Stomach (tissue), 9 donors: ENCODE measurements around the gene TBC1D2. TPM values are rescaled to one million over a fixed set of nuclear protein-coding genes. Genes with fewer than 3 reads are reported as not detected.

Source experiments
- DNase-seq, 2 donors: peaks; one replicate each; pipeline versions ENCODE4 v3.0.0 to v3.0.0-alpha.2; 2013 to 2019
- H3K27ac ChIP-seq, 5 donors: fragments of 200-600 bp in 4 of 5; sonication (generic) in 4 of 5; one replicate each; pipeline ENCODE4 v1.5.1; 2013 to 2019; ENCODE audit warnings: mild to moderate bottlenecking in 1 of 5, moderate library complexity in 1 of 5
- H3K27me3 ChIP-seq, 3 donors: fragments of 200-600 bp; sonication (generic); one replicate each; pipeline ENCODE4 v1.5.1; 2017 to 2019; ENCODE audit warnings: mixed run types in 1 of 3
- H3K36me3 ChIP-seq, 4 donors: fragments of 200-600 bp; sonication (generic); 1 replicate in 3 of 4; 2 replicates in 1 of 4; pipeline ENCODE4 v1.5.1; 2016 to 2019
- H3K4me1 ChIP-seq, 4 donors: fragments of 200-600 bp; sonication (generic); one replicate each; pipeline ENCODE4 v1.5.1; 2016 to 2019
- H3K4me3 ChIP-seq, 4 donors: fragments of 200-600 bp; sonication (generic) in 3 of 4; one replicate each; pipeline ENCODE4 v1.5.1; 2016 to 2019; ENCODE audit warnings: mild to moderate bottlenecking in 1 of 4
- H3K9me3 ChIP-seq, 4 donors: fragments of 200-600 bp; sonication (generic); one replicate each; pipeline ENCODE4 v1.5.1; 2016 to 2019
- EP300 ChIP-seq: sonication (generic); formaldehyde crosslinking; IDR thresholded peaks from one replicate; pipeline ENCODE4 v1.6.1; 2017; ENCODE audit warnings: antibody characterized with exemption
- POLR2A ChIP-seq, 4 donors: fragments of 450-650 bp; IDR thresholded peaks; one replicate each; pipeline ENCODE4 v1.6.1; 2016; ENCODE audit warnings: antibody characterized with exemption in 4 of 4, control low read depth in 2 of 4, mild to moderate bottlenecking in 1 of 4, moderate library complexity in 1 of 4
- POLR2AphosphoS5 ChIP-seq, 3 donors: sonication (generic); formaldehyde crosslinking; IDR thresholded peaks; one replicate each; pipeline ENCODE4 v1.6.1; 2016; ENCODE audit warnings: antibody characterized with exemption in 3 of 3
- WGBS, 5 donors: extraction: QIAGEN DNeasy Blood & Tissue Kit in 3 of 5; methylation state at CpG; one replicate each; pipeline versions ENCODE4 v1.1.5 to v1.1.7; 2013 to 2018; 5-methylcytosine and 5-hydroxymethylcytosine counted together
- intact Hi-C: fragments of 100-400 bp; cut with DNase I; formaldehyde crosslinking; loops from one replicate; pipeline ENCODE4 v1.15.1; 2023; ENCODE audit warnings: low total_unique reads
- polyA plus RNA-seq, 3 donors: library from polyadenylated mRNA; stranded (reverse); fragments of 200-250 nt; gene quantifications; one replicate each; pipeline ENCODE4 v1.2.3, GENCODE V29; 2013
- total RNA-seq, 5 donors: library from RNA; depleted of rRNA; stranded (reverse); fragments of >200 nt; gene quantifications; one replicate each; pipeline versions ENCODE4 v1.1.0 to v1.2.3, GENCODE V29; 2014 to 2016
- TF ChIP-seq, protein P1 (sequence below), 7 experiments: fragments of 450-650 bp in 4 of 7; fragments of 200-600 bp in 3 of 7; sonication (generic) in 3 of 7; IDR thresholded peaks; one replicate each; pipeline ENCODE4 v1.5.1; 2016 to 2019; ENCODE audit warnings: antibody characterized with exemption in 7 of 7, control low read depth in 2 of 7, mild to moderate bottlenecking in 1 of 7
- donor health status: healthy with polysubstance abuse.
- donor health status: Bipolar disorder and iron deficiency.
- donor health status: healthy.

Gene TBC1D2
- total and polyA plus RNA-seq, 8 donors = 2.9 to 36.4 (median 15.9) TPM

DNA sequence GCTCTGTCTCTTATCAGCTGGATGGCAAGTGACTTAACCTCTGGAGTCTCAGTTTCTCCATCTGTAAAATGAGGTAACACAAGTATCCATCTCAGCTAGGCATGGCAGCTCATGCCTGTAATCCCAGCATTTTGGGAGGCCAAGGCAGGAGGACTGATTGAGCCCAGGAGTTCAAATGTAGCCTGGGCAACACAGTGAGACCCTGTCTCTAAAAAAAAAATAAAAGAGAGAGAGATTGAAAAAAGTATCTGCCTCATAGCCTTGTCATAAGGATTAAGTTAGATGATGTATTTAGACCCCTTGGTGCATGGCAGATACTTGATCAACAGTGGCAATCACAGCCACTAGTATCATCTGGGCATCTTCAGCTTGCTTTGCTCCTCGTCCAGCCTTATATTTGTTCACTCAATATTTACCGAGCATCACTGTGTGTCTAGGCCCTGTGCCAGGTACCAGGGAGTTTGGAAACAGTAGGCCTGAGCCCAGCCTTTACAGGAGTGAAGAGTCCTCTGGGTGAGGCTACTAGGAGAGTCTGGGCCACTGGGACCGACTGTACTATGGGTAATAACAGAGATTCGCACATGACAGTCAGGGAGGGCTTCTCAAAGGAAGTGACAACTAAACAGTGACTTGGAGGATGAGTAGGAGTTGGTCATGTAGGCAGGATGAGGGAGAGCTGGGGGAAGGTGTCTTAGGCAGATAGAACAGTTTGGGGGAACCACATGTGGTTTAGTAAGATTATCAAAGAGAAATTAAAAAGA, 97.2 kb downstream of the TBC1D2 start:
- TF ChIP-seq POLR2AphosphoS5 (IDR thresholded peaks at IDR 0.05) (peak in 1 of 3 donors; percentile 28), EP300 (no peak), POLR2A (IDR thresholded peaks at IDR 0.05) (no peak)
- TF ChIP-seq, protein P1, sequence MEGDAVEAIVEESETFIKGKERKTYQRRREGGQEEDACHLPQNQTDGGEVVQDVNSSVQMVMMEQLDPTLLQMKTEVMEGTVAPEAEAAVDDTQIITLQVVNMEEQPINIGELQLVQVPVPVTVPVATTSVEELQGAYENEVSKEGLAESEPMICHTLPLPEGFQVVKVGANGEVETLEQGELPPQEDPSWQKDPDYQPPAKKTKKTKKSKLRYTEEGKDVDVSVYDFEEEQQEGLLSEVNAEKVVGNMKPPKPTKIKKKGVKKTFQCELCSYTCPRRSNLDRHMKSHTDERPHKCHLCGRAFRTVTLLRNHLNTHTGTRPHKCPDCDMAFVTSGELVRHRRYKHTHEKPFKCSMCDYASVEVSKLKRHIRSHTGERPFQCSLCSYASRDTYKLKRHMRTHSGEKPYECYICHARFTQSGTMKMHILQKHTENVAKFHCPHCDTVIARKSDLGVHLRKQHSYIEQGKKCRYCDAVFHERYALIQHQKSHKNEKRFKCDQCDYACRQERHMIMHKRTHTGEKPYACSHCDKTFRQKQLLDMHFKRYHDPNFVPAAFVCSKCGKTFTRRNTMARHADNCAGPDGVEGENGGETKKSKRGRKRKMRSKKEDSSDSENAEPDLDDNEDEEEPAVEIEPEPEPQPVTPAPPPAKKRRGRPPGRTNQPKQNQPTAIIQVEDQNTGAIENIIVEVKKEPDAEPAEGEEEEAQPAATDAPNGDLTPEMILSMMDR (IDR thresholded peaks at IDR 0.05) = no peak
- Histone ChIP-seq H3K27ac (no peak overlapping the region), H3K9me3 (no peaks in the 10 kb centered on the region), H3K4me1 (peaks cover 0 to 14% (median 6%) of the 10 kb centered on the region in 4 donors), H3K4me3 (no peak overlapping the region), H3K27me3 (no peaks in the 10 kb centered on the region), H3K36me3 (peaks cover 0 to 10% (median 0%) of the 10 kb centered on the region in 4 donors)
- DNase-seq = peak in 1 of 2 donors; percentile 83
- intact Hi-C loops = no loop called here
- 28 to 55% (median 40%) methylated on average over 4 of the region's 4 CpGs for WGBS, 5 donors

DNA sequence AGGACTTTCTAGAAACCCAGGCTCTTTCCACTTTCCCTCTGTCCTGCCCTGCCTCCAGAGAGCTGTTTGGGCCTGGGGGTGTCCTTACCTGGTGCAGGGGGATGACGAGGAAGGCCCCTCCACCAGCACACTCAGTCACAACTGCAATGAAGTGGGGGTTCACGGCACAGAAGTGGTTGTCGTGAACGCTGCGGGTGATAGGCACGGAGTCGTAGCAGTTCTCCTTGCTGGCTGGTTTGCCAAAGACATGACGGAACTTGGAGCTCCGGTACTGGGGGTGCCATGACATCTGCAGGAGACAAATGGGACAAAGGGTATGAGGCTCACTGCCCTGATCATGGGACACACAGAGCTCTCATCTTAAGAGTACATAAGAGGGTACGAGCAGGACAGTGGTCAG, 98.1 kb downstream of the TBC1D2 start:
- H3K4me1 ChIP-seq = peaks cover 0 to 14% (median 3%) of the 10 kb centered on the region in 4 donors
- intact Hi-C loops = no loop called here
- no peak for DNase-seq
- TF ChIP-seq, protein P1 (IDR thresholded peaks at IDR 0.05) = no peak
- TF ChIP-seq POLR2A (IDR thresholded peaks at IDR 0.05) = no peak
- no peak for TF ChIP-seq EP300
- TF ChIP-seq POLR2AphosphoS5 (IDR thresholded peaks at IDR 0.05) = no peak
- no peak overlapping the region for H3K4me3 ChIP-seq
- H3K36me3 ChIP-seq = peaks cover 0 to 10% (median 0%) of the 10 kb centered on the region in 4 donors
- no peak overlapping the region for H3K27ac ChIP-seq
- no peaks in the 10 kb centered on the region for H3K27me3 ChIP-seq
- WGBS, 5 donors = 92 to 96% (median 96%) methylated on average over 10 of the region's 10 CpGs
- H3K9me3 ChIP-seq = no peaks in the 10 kb centered on the region

DNA sequence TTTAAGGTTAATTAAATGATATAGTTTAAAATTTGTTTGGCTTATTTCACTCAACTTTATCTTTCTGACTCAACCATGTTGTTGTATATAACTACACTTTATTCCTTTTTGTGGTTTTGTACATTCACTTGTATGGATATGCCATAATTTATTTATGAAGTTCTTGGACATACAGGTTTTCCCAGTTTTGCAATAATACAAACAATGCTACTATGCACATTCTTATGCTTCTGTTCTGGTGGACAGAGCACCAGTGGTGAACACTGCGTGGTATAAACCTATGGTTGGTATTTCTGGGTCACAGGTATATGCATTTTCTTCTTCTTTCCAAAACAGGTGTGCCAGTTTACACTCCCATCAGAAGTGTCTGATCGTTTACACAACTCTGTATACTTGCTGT, 100.8 kb downstream of the TBC1D2 start:
- Histone ChIP-seq H3K4me1 (peaks cover 0 to 18% (median 3%) of the 10 kb centered on the region in 4 donors), H3K4me3 (no peak overlapping the region), H3K27ac (no peak overlapping the region), H3K27me3 (no peaks in the 10 kb centered on the region), H3K36me3 (peaks cover 0 to 10% (median 0%) of the 10 kb centered on the region in 4 donors), H3K9me3 (no peaks in the 10 kb centered on the region)
- TF ChIP-seq POLR2A (IDR thresholded peaks at IDR 0.05) (no peak), EP300 (no peak), POLR2AphosphoS5 (IDR thresholded peaks at IDR 0.05) (no peak)
- TF ChIP-seq, protein P1 (IDR thresholded peaks at IDR 0.05) = no peak
- 64 to 87% (median 78%) methylated on average over 2 of the region's 2 CpGs for WGBS, 5 donors
- peak in 1 of 2 donors; percentile 32 for DNase-seq
- intact Hi-C loops = no loop called here

DNA sequence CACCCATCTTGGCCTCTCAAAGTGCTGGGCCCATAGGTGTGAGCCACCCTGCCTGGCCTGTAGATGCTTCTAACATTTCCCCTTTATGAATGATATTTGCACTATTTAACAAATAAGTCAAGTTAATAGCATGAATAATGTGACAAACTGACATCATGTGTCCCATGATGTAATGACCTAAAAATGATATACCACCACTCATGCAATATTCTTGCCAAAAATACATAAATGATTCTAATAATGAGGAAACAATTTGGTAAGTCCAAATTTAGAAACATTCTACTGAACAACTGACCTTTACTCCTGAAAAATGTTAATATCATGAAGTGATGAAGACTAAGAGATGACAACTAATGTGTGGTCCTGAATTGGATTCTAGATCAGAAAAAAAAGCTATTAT, 102.9 kb downstream of the TBC1D2 start:
- Histone ChIP-seq H3K36me3 (peaks cover 0 to 10% (median 0%) of the 10 kb centered on the region in 4 donors), H3K27ac (no peak overlapping the region), H3K9me3 (no peaks in the 10 kb centered on the region), H3K4me1 (peaks cover 0 to 4% (median 0%) of the 10 kb centered on the region in 4 donors), H3K4me3 (no peak overlapping the region), H3K27me3 (no peaks in the 10 kb centered on the region)
- intact Hi-C loops = no loop called here
- no peak for DNase-seq
- TF ChIP-seq EP300 (no peak), POLR2A (IDR thresholded peaks at IDR 0.05) (no peak), POLR2AphosphoS5 (IDR thresholded peaks at IDR 0.05) (no peak)
- TF ChIP-seq, protein P1 (IDR thresholded peaks at IDR 0.05) = no peak
